WERI-Rb-1 (cell line): ENCODE results near the gene DECR2.

Source experiments
- DNase-seq: peaks from one replicate; pipeline ENCODE4 v3.0.0-alpha.2; 2020
- H3K27ac ChIP-seq: fragments of 250-450 bp; sonication (Bioruptor Pico); 2 replicates; pipeline ENCODE4 v1.5.1; 2020; ENCODE audit warnings: mild to moderate bottlenecking, moderate library complexity
- H3K27me3 ChIP-seq: fragments of 250-450 bp; sonication (Bioruptor Pico); 2 replicates; pipeline ENCODE4 v1.5.1; 2021; ENCODE audit warnings: mild to moderate bottlenecking, low read depth, moderate library complexity; ENCODE audit not compliant: insufficient read depth, severe bottlenecking
- H3K36me3 ChIP-seq: fragments of 250-450 bp; sonication (Bioruptor Pico); 2 replicates; pipeline ENCODE4 v1.5.1; 2020; ENCODE audit warnings: mild to moderate bottlenecking, moderate library complexity
- H3K4me3 ChIP-seq: 2 replicates; pipeline ENCODE4 v1.5.1; 2011; ENCODE audit warnings: low read depth, mild to moderate bottlenecking, control low read depth, low read length
- H3K9me3 ChIP-seq: fragments of 250-450 bp; sonication (Bioruptor Pico); 2 replicates; pipeline ENCODE4 v1.5.1; 2021; ENCODE audit warnings: mild to moderate bottlenecking, moderate library complexity; ENCODE audit not compliant: severe bottlenecking
- TF ChIP-seq, protein P1 (sequence below): IDR thresholded peaks from 2 replicates; pipeline ENCODE4 v1.5.1; 2011; ENCODE audit warnings: low read depth, mild to moderate bottlenecking, control low read depth, inconsistent platforms, low read length

Gene DECR2

GRCh38 chr16:401468-402348, at the start of gene DECR2:
TSS of gene DECR2 (plus strand) at chr16:401885. CDS start at chr16:401964, 79 bp downstream.
- peak; percentile 94 for DNase-seq
- peak within 1 kb of the TSS; percentile 92 for H3K27ac ChIP-seq
- H3K27me3 ChIP-seq = no peaks in the 10 kb centered on the region
- peaks cover 30% of the 10 kb centered on the region for H3K36me3 ChIP-seq
- H3K9me3 ChIP-seq = no peaks in the 10 kb centered on the region
- peak within 1 kb of the TSS; percentile 76 for H3K4me3 ChIP-seq
- TF ChIP-seq, protein P1, sequence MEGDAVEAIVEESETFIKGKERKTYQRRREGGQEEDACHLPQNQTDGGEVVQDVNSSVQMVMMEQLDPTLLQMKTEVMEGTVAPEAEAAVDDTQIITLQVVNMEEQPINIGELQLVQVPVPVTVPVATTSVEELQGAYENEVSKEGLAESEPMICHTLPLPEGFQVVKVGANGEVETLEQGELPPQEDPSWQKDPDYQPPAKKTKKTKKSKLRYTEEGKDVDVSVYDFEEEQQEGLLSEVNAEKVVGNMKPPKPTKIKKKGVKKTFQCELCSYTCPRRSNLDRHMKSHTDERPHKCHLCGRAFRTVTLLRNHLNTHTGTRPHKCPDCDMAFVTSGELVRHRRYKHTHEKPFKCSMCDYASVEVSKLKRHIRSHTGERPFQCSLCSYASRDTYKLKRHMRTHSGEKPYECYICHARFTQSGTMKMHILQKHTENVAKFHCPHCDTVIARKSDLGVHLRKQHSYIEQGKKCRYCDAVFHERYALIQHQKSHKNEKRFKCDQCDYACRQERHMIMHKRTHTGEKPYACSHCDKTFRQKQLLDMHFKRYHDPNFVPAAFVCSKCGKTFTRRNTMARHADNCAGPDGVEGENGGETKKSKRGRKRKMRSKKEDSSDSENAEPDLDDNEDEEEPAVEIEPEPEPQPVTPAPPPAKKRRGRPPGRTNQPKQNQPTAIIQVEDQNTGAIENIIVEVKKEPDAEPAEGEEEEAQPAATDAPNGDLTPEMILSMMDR = peak; percentile 54

- Histone ChIP-seq H3K9me3 (no peaks in the 10 kb centered on the region), H3K27me3 (no peaks in the 10 kb centered on the region), H3K27ac (peak within 1 kb of the TSS; percentile 56), H3K4me3 (peak within 1 kb of the TSS; percentile 62), H3K36me3 (peaks cover 22% of the 10 kb centered on the region)
- TF ChIP-seq, protein P1 = peak; percentile 46
- peak; percentile 100 for DNase-seq
These were observed 48.9 kb upstream of the DECR2 start, which contains the start of gene AXIN1 for GRCh38 chr16:352547-353403. TSS of gene AXIN1 (minus strand) at chr16:352723. CDS start at chr16:347025, 5,698 bp downstream.

- DNase-seq = no peak
- Histone ChIP-seq H3K4me3 (peak overlapping the region; percentile 37), H3K9me3 (no peaks in the 10 kb centered on the region)
These were observed 48.0 kb upstream of the DECR2 start for GRCh38 chr16:353404-354290.

GRCh38 chr16:354291-354881, 47.3 kb upstream of the DECR2 start:
- H3K36me3 ChIP-seq = peaks cover 14% of the 10 kb centered on the region
- no peak for DNase-seq
- H3K27ac ChIP-seq = no peak overlapping the region
- no peak overlapping the region for H3K4me3 ChIP-seq
- H3K27me3 ChIP-seq = no peaks in the 10 kb centered on the region
- TF ChIP-seq, protein P1 = no peak
- H3K9me3 ChIP-seq = no peaks in the 10 kb centered on the region

More at GRCh38 chr16:353404-354290, 48.0 kb upstream of the DECR2 start:
- TF ChIP-seq, protein P1 = no peak
- no peaks in the 10 kb centered on the region for H3K27me3 ChIP-seq
- H3K36me3 ChIP-seq = peaks cover 17% of the 10 kb centered on the region
- peak overlapping the region; percentile 56 for H3K27ac ChIP-seq

- TF ChIP-seq, protein P1 = no peak
- no peaks in the 10 kb centered on the region for H3K9me3 ChIP-seq
- H3K27me3 ChIP-seq = no peaks in the 10 kb centered on the region
These were observed 46.7 kb upstream of the DECR2 start for GRCh38 chr16:354971-355461.

More at GRCh38 chr16:354971-355461, 46.7 kb upstream of the DECR2 start:
- no peak for DNase-seq
- Histone ChIP-seq H3K27ac (no peak overlapping the region), H3K36me3 (peaks cover 11% of the 10 kb centered on the region), H3K4me3 (no peak overlapping the region)
